ENCODE data around the gene CXCL11.
"Not testable (repeated sequence)": the region's sequence is repeated elsewhere in the genome, so short reads cannot be mapped to it uniquely, and the experiment has no call there.

CXCL11 gene

GRCh38 chr4:76043306-76043705, 7.4 kb upstream of the CXCL11 start:
- FAIRE-seq; DNase-seq (ENCODE audit: low spot score): not testable (repeated sequence)

- not testable (repeated sequence) for DNase-seq (ENCODE audit: low spot score); FAIRE-seq
These were observed 6.5 kb upstream of the CXCL11 start for GRCh38 chr4:76042241-76042998.

GRCh38 chr4:76036855-76037254, 985 bp upstream of the CXCL11 start:
- FAIRE-seq (no peak), DNase-seq (ENCODE audit: low spot score) (no peak)

- DNase-seq (ENCODE audit: low spot score) (no peak), FAIRE-seq (no peak)
These were observed 729 bp downstream of the CXCL11 start for GRCh38 chr4:76035141-76035540.

- DNase-seq (ENCODE audit: low spot score) (no peak), FAIRE-seq (no peak)
These were observed 6.6 kb downstream of the CXCL11 start for GRCh38 chr4:76029300-76029699.

GRCh38 chr4:76028350-76028765, 7.5 kb downstream of the CXCL11 start:
- DNase-seq (ENCODE audit: low spot score) (no peak), FAIRE-seq (no peak)

GRCh38 chr4:76024065-76024464, 11.8 kb downstream of the CXCL11 start:
- no peak for DNase-seq (ENCODE audit: low spot score)

GRCh38 chr4:76023389-76023788, 12.5 kb downstream of the CXCL11 start, which contains the start of gene CXCL10:
TSS of gene CXCL10 (minus strand) at chr4:76023497. CDS start at chr4:76023431, 66 bp downstream.
- no peak for FAIRE-seq
- DNase-seq (ENCODE audit: low spot score): peak; percentile 28

More at GRCh38 chr4:76024065-76024464, 11.8 kb downstream of the CXCL11 start:
- FAIRE-seq: no peak

GRCh38 chr4:76022677-76023076, 13.2 kb downstream of the CXCL11 start:
- DNase-seq (ENCODE audit: low spot score): no peak
- FAIRE-seq: no peak

GRCh38 chr4:76022031-76022430, 13.8 kb downstream of the CXCL11 start:
- DNase-seq (ENCODE audit: low spot score): no peak
- FAIRE-seq: no peak

- FAIRE-seq (no peak), DNase-seq (ENCODE audit: low spot score) (no peak)
These were observed 18.7 kb downstream of the CXCL11 start for GRCh38 chr4:76017056-76017686.

- DNase-seq (ENCODE audit: low spot score) (no peak), FAIRE-seq (no peak)
These were observed 19.5 kb downstream of the CXCL11 start for GRCh38 chr4:76016393-76016792.

GRCh38 chr4:76013540-76013939, 22.3 kb downstream of the CXCL11 start:
- FAIRE-seq (no peak), DNase-seq (ENCODE audit: low spot score) (no peak)

GRCh38 chr4:76012388-76012801, 23.5 kb downstream of the CXCL11 start:
- DNase-seq (ENCODE audit: low spot score) (no peak), FAIRE-seq (no peak)

- no peak for DNase-seq (ENCODE audit: low spot score)
- no peak for FAIRE-seq
These were observed 24.0 kb downstream of the CXCL11 start for GRCh38 chr4:76011700-76012387.

GRCh38 chr4:76011018-76011670, 24.7 kb downstream of the CXCL11 start:
- DNase-seq (ENCODE audit: low spot score) (no peak), FAIRE-seq (no peak)

- no peak for DNase-seq (ENCODE audit: low spot score)
- no peak for FAIRE-seq
These were observed 25.3 kb downstream of the CXCL11 start for GRCh38 chr4:76010576-76010975.

GRCh38 chr4:76009311-76009710, 26.6 kb downstream of the CXCL11 start:
- no peak for DNase-seq (ENCODE audit: low spot score)
- no peak for FAIRE-seq

- DNase-seq (ENCODE audit: low spot score): no peak
These were observed 28.6 kb downstream of the CXCL11 start, which contains the start of gene CXCL9 for GRCh38 chr4:76007089-76007862. TSS of gene CXCL9 (minus strand) at chr4:76007509. CDS start at chr4:76007449, 60 bp downstream.

GRCh38 chr4:76003620-76004019, 32.2 kb downstream of the CXCL11 start:
- DNase-seq (ENCODE audit: low spot score): no peak
- no peak for FAIRE-seq

More at GRCh38 chr4:76007089-76007862, 28.6 kb downstream of the CXCL11 start, which contains the start of gene CXCL9:
- no peak for FAIRE-seq

GRCh38 chr4:76003035-76003434, 32.8 kb downstream of the CXCL11 start:
- DNase-seq (ENCODE audit: low spot score): no peak

More at GRCh38 chr4:76003035-76003434, 32.8 kb downstream of the CXCL11 start:
- no peak for FAIRE-seq
